H1 (cell line): ENCODE measurements around the gene TMEM129.

Experiments used
- BACH1 ChIP-seq: IDR thresholded peaks from 2 replicates; pipeline ENCODE4 v1.6.1; 2012; ENCODE audit warnings: low read length, improper control_type of control experiment
- CTCF ChIP-seq, 3 experiments: IDR thresholded peaks; 1 replicate in 2 of 3; 2 replicates in 1 of 3; pipeline versions ENCODE4 v1.5.1 to v1.6.1; 2011; ENCODE audit warnings: low read length in 3 of 3, mild to moderate bottlenecking in 3 of 3, inconsistent platforms in 2 of 3, low read depth in 1 of 3, moderate library complexity in 1 of 3; ENCODE audit not compliant: insufficient read depth in 1 of 3; ENCODE audit errors: control extremely low read depth in 1 of 3
- EZH2 ChIP-seq: fragments of 200-600 bp; sonication (generic); IDR thresholded peaks from 2 replicates; pipeline ENCODE4 v1.7.1; 2012; ENCODE audit warnings: low read depth, mild to moderate bottlenecking, moderate library complexity, low read length, inconsistent platforms; ENCODE audit not compliant: severe bottlenecking
- GTF2F1 ChIP-seq: IDR thresholded peaks from 2 replicates; pipeline ENCODE4 v1.6.1; 2012; ENCODE audit warnings: low read depth, low read length, improper control_type of control experiment, borderline replicate concordance
- POLR2A ChIP-seq, 2 experiments: IDR thresholded peaks; 1 replicate in 1 of 2; 2 replicates in 1 of 2; pipeline ENCODE4 v1.6.1; 2011; ENCODE audit warnings: low read depth in 2 of 2, low read length in 2 of 2, mild to moderate bottlenecking in 2 of 2; ENCODE audit errors: control extremely low read depth in 1 of 2
- RAD21 ChIP-seq, 2 experiments: IDR thresholded peaks in 1 of 2; conservative IDR thresholded peaks in 1 of 2; 2 replicates each; pipeline ENCODE4 v1.6.1; 2011; ENCODE audit warnings: low read depth in 2 of 2, low read length in 2 of 2, improper control_type of control experiment in 1 of 2, inconsistent platforms in 1 of 2, mild to moderate bottlenecking in 1 of 2, moderate library complexity in 1 of 2
- TAF1 ChIP-seq: IDR thresholded peaks from 2 replicates; pipeline ENCODE4 v1.6.1; 2011; ENCODE audit warnings: mild to moderate bottlenecking, low read depth, low read length
- ZNF274 ChIP-seq: IDR thresholded peaks from 2 replicates; pipeline ENCODE4 v1.7.0; 2012; ENCODE audit warnings: low read length, borderline replicate concordance; ENCODE audit errors: extremely low read depth

GRCh38 chr4:1686440-1687036, 34.6 kb downstream of the TMEM129 start:
- TF ChIP-seq RAD21 (IDR thresholded peaks at IDR 0.05 in 1 of 2, conservative IDR thresholded peaks at IDR 0.05 in 1 of 2; ENCODE audit: low read depth in 2 of 2, low read length in 2 of 2) (no peak), CTCF (IDR thresholded peaks at IDR 0.05; ENCODE audit: control extremely low read depth in 1 of 3, insufficient read depth in 1 of 3, low read depth in 1 of 3, low read length in 3 of 3) (no peak), BACH1 (no peak), EZH2 (no peak), TAF1 (no peak), POLR2A (IDR thresholded peaks at IDR 0.05; ENCODE audit: control extremely low read depth in 1 of 2, low read depth in 2 of 2, low read length in 2 of 2) (no peak), GTF2F1 (no peak), ZNF274 (no peak)
